Measurements from ENCODE around the gene DTWD1. TPM values are rescaled to one million over a fixed set of nuclear protein-coding genes. Genes with fewer than 3 reads are reported as not detected.

Gene DTWD1
- total RNA-seq, 3 donors from 2014 or later (not counting 1 experiment from before 2014, with no cell fraction given): 10.0 to 14.1 (median 12.3) TPM

- H3K27me3 Mint-ChIP-seq (ENCODE audit: low read depth in 2 of 2): no peaks in the 10 kb centered on the region
- no peaks in the 10 kb centered on the region for H3K36me3 Mint-ChIP-seq
- intact Hi-C loops (cut with micrococcal nuclease): loop anchor here (10.0 kb wide), 2 partner anchors 584 to 754 kb away; partner anchors contain the start of genes EID1 and SECISBP2L
- H3K9me3 Mint-ChIP-seq: peaks cover 0 to 4% of the 10 kb centered on the region in 2 donors
- 95% methylated on average over 2 of the region's 2 CpGs for WGBS (ENCODE audit: insufficient coverage)
- Histone ChIP-seq H3K9me3 (ENCODE audit: control insufficient read depth, insufficient read depth, low read length) (peaks cover 2% of the 10 kb centered on the region), H3K4me1 (ENCODE audit: control insufficient read depth, insufficient read depth, low read length) (no peaks in the 10 kb centered on the region), H3K36me3 (ENCODE audit: control insufficient read depth, insufficient read depth, low read length) (peaks cover 17% of the 10 kb centered on the region), H3K27me3 (ENCODE audit: control insufficient read depth, insufficient read depth, low read length) (no peaks in the 10 kb centered on the region), H3K27ac (ENCODE audit: low read length) (no peak overlapping the region), H3K4me3 (ENCODE audit: low read length) (no peak overlapping the region)
- TF ChIP-seq, protein P1, sequence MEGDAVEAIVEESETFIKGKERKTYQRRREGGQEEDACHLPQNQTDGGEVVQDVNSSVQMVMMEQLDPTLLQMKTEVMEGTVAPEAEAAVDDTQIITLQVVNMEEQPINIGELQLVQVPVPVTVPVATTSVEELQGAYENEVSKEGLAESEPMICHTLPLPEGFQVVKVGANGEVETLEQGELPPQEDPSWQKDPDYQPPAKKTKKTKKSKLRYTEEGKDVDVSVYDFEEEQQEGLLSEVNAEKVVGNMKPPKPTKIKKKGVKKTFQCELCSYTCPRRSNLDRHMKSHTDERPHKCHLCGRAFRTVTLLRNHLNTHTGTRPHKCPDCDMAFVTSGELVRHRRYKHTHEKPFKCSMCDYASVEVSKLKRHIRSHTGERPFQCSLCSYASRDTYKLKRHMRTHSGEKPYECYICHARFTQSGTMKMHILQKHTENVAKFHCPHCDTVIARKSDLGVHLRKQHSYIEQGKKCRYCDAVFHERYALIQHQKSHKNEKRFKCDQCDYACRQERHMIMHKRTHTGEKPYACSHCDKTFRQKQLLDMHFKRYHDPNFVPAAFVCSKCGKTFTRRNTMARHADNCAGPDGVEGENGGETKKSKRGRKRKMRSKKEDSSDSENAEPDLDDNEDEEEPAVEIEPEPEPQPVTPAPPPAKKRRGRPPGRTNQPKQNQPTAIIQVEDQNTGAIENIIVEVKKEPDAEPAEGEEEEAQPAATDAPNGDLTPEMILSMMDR (IDR thresholded peaks at IDR 0.05): no peak
- no peak overlapping the region for H3K4me3 Mint-ChIP-seq
- DNase-seq: no peak
- H3K4me1 Mint-ChIP-seq: peaks cover 0 to 2% of the 10 kb centered on the region in 2 donors
- no peak for ATAC-seq
- H3K27ac Mint-ChIP-seq: no peak overlapping the region
These were observed 7.5 kb downstream of the DTWD1 start for GRCh38 chr15:49628379-49628778.

- Mint-ChIP-seq H3K36me3 (no peaks in the 10 kb centered on the region), H3K27ac (no peak overlapping the region), H3K4me1 (no peaks in the 10 kb centered on the region), H3K9me3 (no peaks in the 10 kb centered on the region), H3K27me3 (ENCODE audit: low read depth in 2 of 2) (no peaks in the 10 kb centered on the region), H3K4me3 (no peak overlapping the region)
- intact Hi-C loops (cut with micrococcal nuclease): no loop called here
- no peak for ATAC-seq
- Histone ChIP-seq H3K4me1 (ENCODE audit: control insufficient read depth, insufficient read depth, low read length) (no peaks in the 10 kb centered on the region), H3K27me3 (ENCODE audit: control insufficient read depth, insufficient read depth, low read length) (no peaks in the 10 kb centered on the region), H3K9me3 (ENCODE audit: control insufficient read depth, insufficient read depth, low read length) (no peaks in the 10 kb centered on the region), H3K36me3 (ENCODE audit: control insufficient read depth, insufficient read depth, low read length) (peaks cover 17% of the 10 kb centered on the region), H3K4me3 (ENCODE audit: low read length) (no peak overlapping the region), H3K27ac (ENCODE audit: low read length) (no peak overlapping the region)
- TF ChIP-seq, protein P1 (IDR thresholded peaks at IDR 0.05): no peak
- no peak for DNase-seq
- 97% methylated on average over 4 of the region's 4 CpGs for WGBS (ENCODE audit: insufficient coverage)
These were observed 17.0 kb downstream of the DTWD1 start for GRCh38 chr15:49637857-49638256.

- no peak overlapping the region for H3K27ac ChIP-seq (ENCODE audit: low read length)
- H3K4me3 Mint-ChIP-seq: no peak overlapping the region
These were observed 23.5 kb downstream of the DTWD1 start for GRCh38 chr15:49644364-49644794.

GRCh38 chr15:49645277-49645676 lies 24.4 kb downstream of the DTWD1 start:
- no peaks in the 10 kb centered on the region for H3K36me3 Mint-ChIP-seq
- Histone ChIP-seq H3K27me3 (ENCODE audit: control insufficient read depth, insufficient read depth, low read length) (no peaks in the 10 kb centered on the region), H3K4me1 (ENCODE audit: control insufficient read depth, insufficient read depth, low read length) (no peaks in the 10 kb centered on the region), H3K9me3 (ENCODE audit: control insufficient read depth, insufficient read depth, low read length) (no peaks in the 10 kb centered on the region), H3K36me3 (ENCODE audit: control insufficient read depth, insufficient read depth, low read length) (peaks cover 3% of the 10 kb centered on the region), H3K27ac (ENCODE audit: low read length) (no peak overlapping the region), H3K4me3 (ENCODE audit: low read length) (no peak overlapping the region)
- no peaks in the 10 kb centered on the region for H3K4me1 Mint-ChIP-seq
- H3K27ac Mint-ChIP-seq: no peak overlapping the region
- ATAC-seq (no peak), DNase-seq (no peak)
- intact Hi-C loops (cut with micrococcal nuclease): no loop called here
- H3K9me3 Mint-ChIP-seq: no peaks in the 10 kb centered on the region
- H3K27me3 Mint-ChIP-seq (ENCODE audit: low read depth in 2 of 2): no peaks in the 10 kb centered on the region
- no peak overlapping the region for H3K4me3 Mint-ChIP-seq
- TF ChIP-seq, protein P1 (IDR thresholded peaks at IDR 0.05): no peak

More at GRCh38 chr15:49644364-49644794, 23.5 kb downstream of the DTWD1 start:
- no peaks in the 10 kb centered on the region for H3K4me1 ChIP-seq (ENCODE audit: control insufficient read depth, insufficient read depth, low read length)
- no peak overlapping the region for H3K4me3 ChIP-seq (ENCODE audit: low read length)
- intact Hi-C loops (cut with micrococcal nuclease): no loop called here
- no peaks in the 10 kb centered on the region for H3K27me3 ChIP-seq (ENCODE audit: control insufficient read depth, insufficient read depth, low read length)
- Mint-ChIP-seq H3K36me3 (no peaks in the 10 kb centered on the region), H3K27ac (no peak overlapping the region), H3K9me3 (no peaks in the 10 kb centered on the region), H3K4me1 (no peaks in the 10 kb centered on the region), H3K27me3 (ENCODE audit: low read depth in 2 of 2) (no peaks in the 10 kb centered on the region)
- WGBS (ENCODE audit: insufficient coverage): 100% methylated on average over 1 of the region's 1 CpG
- ATAC-seq (no peak), DNase-seq (no peak)
- TF ChIP-seq, protein P1 (IDR thresholded peaks at IDR 0.05): no peak
- H3K36me3 ChIP-seq (ENCODE audit: control insufficient read depth, insufficient read depth, low read length): peaks cover 3% of the 10 kb centered on the region
- no peaks in the 10 kb centered on the region for H3K9me3 ChIP-seq (ENCODE audit: control insufficient read depth, insufficient read depth, low read length)

All from natural killer cell (primary cell).